Islet precursor cell (in vitro differentiated cells): ENCODE results near the gene KCNJ14.

Experiments used
- DNase-seq: peaks from one replicate; pipeline ENCODE4 v3.0.0-alpha.2; 2018

The KCNJ14 gene

DNA sequence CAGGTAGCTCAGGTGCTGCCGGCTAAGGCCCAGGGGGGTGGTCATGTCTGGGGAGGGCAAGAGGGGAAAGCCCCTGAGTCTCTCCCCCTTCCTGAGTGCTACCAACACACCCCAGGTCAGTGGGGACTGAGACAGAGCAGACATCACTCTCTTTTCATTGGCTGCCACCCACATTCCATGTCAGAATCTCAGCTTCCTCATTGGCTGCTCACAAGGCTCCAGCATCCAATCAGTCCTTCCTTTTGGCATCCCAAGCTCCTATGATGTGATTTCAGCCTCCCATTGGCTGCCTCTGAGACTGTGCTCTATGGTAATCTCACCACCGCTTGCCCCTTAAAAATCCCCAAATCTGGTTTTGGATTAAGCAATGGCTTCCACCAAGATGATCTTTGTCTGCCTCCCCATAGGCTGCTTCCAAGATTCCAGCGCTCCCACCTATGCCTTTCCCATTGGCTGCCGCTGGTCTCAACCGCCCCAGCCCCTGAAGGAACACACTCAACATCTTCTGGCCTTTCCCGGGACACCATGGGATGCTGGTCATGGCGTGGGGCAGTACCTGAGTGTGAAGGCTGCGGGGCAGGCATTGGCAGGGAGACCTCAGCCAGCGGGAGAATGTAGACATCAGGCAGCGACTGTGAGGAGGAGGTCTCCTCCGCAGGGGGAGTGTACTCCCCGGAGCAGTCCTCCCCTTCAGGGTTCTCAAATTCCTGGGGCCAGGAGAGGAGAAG is 54.3 kb downstream of the KCNJ14 start:
- DNase-seq, result peak; percentile 57

DNA sequence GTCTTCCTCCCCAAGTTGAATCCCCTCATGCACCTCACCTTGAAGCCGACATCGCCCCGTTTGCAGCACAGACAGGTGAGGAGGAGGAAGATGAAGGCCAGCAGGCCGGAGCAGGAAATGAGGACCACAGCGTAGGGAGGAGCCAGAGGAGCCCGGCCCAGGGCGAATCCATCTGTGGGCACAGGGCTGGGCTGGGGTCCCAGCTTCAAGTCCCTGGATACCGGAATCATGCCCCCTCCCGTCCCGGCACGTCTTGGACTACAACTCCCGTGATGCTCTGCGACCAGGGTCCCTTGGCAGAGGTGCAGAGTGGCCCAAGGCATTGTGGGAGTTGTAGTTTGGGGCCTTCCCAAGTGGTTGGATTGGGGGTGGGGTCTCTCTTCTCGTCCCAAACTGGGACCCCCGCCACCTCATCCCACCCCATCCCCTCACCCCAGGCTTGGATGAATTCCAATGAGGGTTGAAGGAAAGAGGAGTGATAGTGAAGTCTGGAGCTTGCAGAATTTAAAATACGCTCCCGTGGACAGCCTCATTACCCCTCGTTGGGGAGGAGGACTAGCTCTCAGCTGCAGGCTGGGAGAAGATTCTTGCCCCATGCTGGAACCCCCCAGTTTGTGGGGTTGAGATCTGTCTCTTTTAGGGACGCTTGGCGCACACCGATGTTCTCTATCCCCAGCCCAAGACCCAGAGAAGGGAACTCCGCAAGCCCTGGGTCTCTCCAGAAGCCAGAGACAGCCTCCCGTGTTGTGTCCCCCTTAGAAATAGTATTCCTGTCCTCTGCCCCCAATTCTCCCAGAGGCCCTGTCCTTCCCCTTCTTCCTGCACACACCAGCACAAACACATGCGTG is 55.3 kb downstream of the KCNJ14 start:
- peak; percentile 77 for DNase-seq

DNA sequence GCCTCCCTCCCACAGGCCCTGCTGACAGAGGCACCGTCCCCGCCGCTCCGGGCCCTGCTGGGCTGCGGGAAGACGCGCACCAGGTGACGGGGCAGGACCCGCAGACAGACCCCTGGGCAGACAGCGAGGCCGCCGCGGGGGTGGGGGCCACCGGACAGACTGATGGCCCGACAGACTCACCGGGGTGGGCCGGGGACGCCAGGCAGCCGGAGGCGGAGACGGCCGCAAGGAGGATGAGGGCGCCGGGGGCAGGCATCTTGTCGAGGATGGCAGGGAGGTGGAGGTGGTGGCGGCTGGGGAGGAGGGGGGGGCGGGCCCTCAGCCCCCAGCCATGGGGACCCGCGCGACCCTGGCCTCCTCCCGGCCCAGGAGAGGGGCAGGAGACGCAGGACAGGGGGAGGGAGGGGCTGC is 56.0 kb downstream of the KCNJ14 start:
- DNase-seq, result no peak

DNA sequence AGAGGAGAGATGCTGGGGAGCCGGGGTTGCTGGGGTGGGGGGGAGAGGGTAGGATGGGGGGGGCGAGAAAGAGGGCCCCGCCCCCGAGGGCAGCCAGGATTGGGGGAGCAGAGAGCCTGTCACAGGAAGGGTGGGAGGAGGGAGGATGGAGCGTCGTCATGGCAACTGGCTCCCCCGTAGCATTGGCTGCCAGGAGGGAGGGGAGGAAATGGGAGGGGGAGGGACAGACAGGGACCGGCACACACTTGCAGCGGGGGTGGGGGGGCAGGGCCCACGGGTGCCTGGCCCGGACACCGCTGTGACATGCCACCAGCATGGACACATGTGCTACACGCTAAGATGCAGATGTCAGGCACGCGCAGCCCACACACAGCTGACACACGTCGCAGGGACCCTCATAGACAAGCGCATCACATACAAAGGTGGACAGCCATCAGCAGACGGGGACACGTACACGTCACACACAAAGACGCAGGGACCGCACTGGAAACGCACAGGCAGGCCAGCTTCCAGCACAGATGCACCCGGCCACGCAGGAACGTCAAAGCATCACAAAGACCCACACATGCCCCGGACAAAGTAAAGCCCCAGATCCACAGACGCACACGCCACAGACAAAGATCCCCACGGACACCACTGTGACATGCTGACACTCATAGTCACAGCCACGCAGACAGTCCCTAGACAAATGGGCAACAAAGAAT is 56.6 kb downstream of the KCNJ14 start, which contains the start of gene LMTK3:
TSS of gene LMTK3 (minus strand) at position 36 of the 704 bp plus-strand sequence. CDS start 259 bp downstream, outside the sequence.
- DNase-seq, result no peak

DNA sequence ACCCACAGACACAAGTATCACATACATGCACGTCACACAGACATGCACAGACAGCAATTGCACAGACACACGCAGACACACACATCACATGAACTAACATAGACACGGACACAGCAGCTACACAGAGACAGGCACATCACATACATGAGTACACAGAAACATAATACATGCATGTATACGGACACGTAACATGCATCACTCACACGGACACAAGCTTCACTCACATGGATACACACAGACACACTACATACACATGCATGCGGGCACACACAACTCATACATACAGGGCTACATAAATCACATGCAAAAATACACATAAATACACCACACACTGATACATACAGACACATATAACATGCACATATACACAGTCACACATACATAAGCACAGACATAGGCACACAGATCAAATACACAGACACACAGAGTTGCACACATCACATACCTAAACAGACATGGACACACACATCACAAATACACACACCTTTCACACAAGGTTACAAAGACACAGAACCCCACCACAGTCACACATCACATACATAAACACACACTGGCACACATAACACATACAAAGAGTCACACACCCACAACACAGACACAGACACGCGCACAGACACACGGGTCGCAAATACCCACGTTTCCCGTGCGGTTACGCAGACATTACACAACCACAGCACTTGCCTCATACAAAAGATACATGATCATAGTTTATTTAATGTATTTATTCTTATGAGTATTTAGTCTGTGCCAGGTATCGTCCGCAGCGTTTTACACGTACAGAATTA is 57.3 kb downstream of the KCNJ14 start:
- no peak for DNase-seq

DNA sequence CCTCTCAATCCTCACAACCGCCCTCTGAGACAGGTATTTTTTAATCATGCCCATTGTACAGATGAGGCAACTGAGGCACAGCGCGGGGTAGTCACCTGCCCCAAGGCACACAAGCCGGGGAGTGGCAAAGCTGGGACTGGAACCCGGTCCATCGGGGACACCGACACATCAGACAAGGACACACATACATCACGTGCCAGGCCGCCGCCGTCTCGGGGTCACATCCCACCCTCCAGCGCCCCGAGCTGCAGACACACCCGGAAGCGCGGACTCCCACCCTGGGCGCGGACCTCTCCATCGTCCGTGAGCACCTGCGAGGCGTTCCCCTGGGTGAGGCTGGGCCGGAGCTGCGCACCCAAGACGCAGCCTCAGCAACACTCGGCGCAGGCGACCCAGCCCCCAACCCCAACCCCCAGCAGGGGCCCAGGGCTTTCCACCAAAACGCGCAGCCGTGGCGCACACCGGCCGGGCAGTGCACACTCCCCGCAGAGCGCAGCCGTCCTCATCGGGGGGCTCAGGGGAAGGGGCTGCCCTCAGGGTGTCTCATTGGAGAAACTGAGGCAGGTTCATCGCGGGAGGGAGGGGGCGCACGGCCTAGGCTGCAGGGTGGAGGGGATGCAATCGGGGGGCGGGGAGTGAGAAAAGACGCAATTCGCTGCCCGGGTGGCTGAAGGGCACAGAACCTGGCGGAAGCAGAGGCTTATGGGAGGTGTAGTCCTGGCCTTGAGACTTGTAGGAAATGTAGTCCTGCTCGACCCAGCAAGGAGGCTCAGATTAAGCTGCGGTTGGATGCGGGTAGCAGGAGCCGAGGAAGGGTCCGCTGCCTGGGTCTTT is 58.1 kb downstream of the KCNJ14 start:
- peak; percentile 89 for DNase-seq

DNA sequence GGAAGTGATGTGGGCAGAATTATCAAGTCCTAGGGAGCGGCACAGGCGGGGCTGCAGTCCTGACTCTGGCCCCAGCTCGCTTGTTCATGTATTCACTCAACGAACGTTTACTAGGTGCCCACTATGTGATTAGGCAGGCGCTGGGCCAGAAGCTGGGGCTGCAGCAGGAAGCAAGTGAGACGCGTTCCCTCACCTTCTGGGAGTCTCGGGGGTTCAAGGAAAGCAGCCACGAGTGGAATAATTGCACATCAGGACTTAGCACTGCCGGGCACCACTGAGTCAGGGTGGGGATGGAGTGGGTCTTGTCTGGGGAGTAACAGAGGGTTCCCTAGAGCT is 58.7 kb downstream of the KCNJ14 start:
- no peak for DNase-seq

DNA sequence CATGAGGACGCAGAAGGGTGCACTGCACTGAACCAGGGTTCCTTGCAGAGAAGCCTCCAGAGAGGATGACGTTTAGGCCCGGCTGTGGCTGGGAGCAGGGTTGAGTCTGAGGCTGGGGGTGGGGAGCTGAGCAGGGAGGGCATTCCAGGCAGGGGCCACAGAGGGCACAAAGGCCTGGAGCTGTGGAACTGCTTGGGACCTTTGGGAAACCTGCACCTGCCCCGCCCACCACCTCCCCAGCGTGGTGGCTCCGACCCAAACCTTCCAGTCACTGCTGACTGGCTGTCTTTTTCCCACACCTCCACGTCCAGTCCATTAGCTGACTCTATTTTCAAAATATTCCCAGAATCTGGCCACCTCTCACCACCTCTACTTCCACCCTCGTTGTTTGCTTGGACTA is 61.2 kb downstream of the KCNJ14 start:
- DNase-seq, result no peak
